K562 (cell line): Measurements from ENCODE around the gene SLC16A9. TPM values are rescaled to one million over a fixed set of nuclear protein-coding genes. Genes with fewer than 3 reads are reported as not detected.

ENCODE experiments used
- ATAC-seq: fragments of 200-7000 bp; cut with Tn5 transposase; 3 replicates; pipeline ENCODE4 v1.9.1; 2020; ENCODE audit warnings: moderate library complexity
- BruUV-seq: library from RNA; stranded (reverse); fragments of 400-500 nt; replicated peaks from 2 replicates; lab custom pipeline; 2021; lab: Mats Ljungman, UMichigan
- CTCF ChIA-PET: fragments of 300-600 bp; formaldehyde crosslinking; extraction: SDS; loops from one replicate; lab custom pipeline; 2021; ENCODE audit warnings: low intra/inter-chr PET ratio; lab: Yijun Ruan, JAX
- POLR2A ChIA-PET: fragments of 300-600, 350-650 bp; sonication (Branson Sonifier 250); formaldehyde crosslinking; extraction: SDS; loops from one replicate; lab custom pipeline; 2021; ENCODE audit warnings: antibody characterized with exemption, inconsistent platforms; lab: Yijun Ruan, JAX
- DNase-seq, 4 experiments: peaks; one replicate each; pipeline versions ENCODE4 v3.0.0 to v3.0.0-alpha.2; 2011 to 2018; ENCODE audit warnings: low spot score in 3 of 4, mixed read lengths in 3 of 4; ENCODE audit errors: extremely low read depth in 1 of 4
- FAIRE-seq: peaks from 2 replicates; lab custom pipeline; 2011; peaks lifted over from hg19 to GRCh38; lab: Jason Lieb, UNC
- H2AFZ ChIP-seq: 2 replicates; pipeline ENCODE4 v1.6.0; 2011; ENCODE audit warnings: low read depth, low read length, control low read depth, inconsistent platforms
- H3K27ac ChIP-seq: fragments of 200-600 bp; 3 replicates; pipeline ENCODE4 v1.8.0; 2011; ENCODE audit warnings: low read depth, mild to moderate bottlenecking, control low read depth, inconsistent platforms, low read length, moderate library complexity, mixed read lengths; ENCODE audit errors: extremely low read depth
- H3K27me3 ChIP-seq, 2 experiments: fragments of 300-600 bp in 1 of 2; 2 replicates in 1 of 2; 3 replicates in 1 of 2; pipeline versions ENCODE4 v1.6.0 to v1.8.0; 2011; ENCODE audit warnings: inconsistent platforms in 2 of 2, low read length in 2 of 2, mild to moderate bottlenecking in 1 of 2, mixed read lengths in 1 of 2, moderate library complexity in 1 of 2; ENCODE audit not compliant: control insufficient read depth in 2 of 2, insufficient read depth in 2 of 2
- H3K36me3 ChIP-seq: fragments of 300-600 bp; 3 replicates; pipeline ENCODE4 v1.8.0; 2011; ENCODE audit warnings: mild to moderate bottlenecking, low read length, inconsistent platforms; ENCODE audit not compliant: control insufficient read depth, insufficient read depth
- H3K4me1 ChIP-seq, 2 experiments: fragments of 200-600 bp in 1 of 2; replicated peaks in 1 of 2; 2 replicates in 1 of 2; 3 replicates in 1 of 2; pipeline versions ENCODE4 v1.5.1 to v1.8.0; 2011; ENCODE audit warnings: inconsistent platforms in 2 of 2, low read length in 2 of 2, mild to moderate bottlenecking in 1 of 2, mixed read lengths in 1 of 2, moderate library complexity in 1 of 2; ENCODE audit not compliant: control insufficient read depth in 2 of 2, insufficient read depth in 2 of 2
- H3K4me2 ChIP-seq: 2 replicates; pipeline ENCODE4 v1.6.1; 2011; ENCODE audit warnings: low read length, control low read depth, inconsistent platforms, mixed read lengths; ENCODE audit not compliant: insufficient read depth
- H3K4me3 ChIP-seq: fragments of 200-600 bp; sonication (generic), shearing (Covaris generic); 2 replicates; pipeline ENCODE4 v1.5.1; 2016; ENCODE audit warnings: control low read depth, inconsistent platforms
- H3K79me2 ChIP-seq: fragments of 200-600 bp; 3 replicates; pipeline ENCODE4 v1.8.0; 2011; ENCODE audit warnings: low read length, inconsistent platforms; ENCODE audit not compliant: control insufficient read depth, insufficient read depth
- H3K9ac ChIP-seq, 2 experiments: 2 replicates each; pipeline versions ENCODE4 v1.6.0 to v1.6.1; 2011; ENCODE audit warnings: low read depth in 2 of 2, low read length in 2 of 2, control low read depth in 1 of 2, inconsistent platforms in 1 of 2, mild to moderate bottlenecking in 1 of 2, mixed read lengths in 1 of 2; ENCODE audit not compliant: insufficient read depth in 1 of 2
- H3K9me1 ChIP-seq: one replicate; pipeline ENCODE4 v1.6.0; 2011; ENCODE audit warnings: inconsistent platforms, mild to moderate bottlenecking, low read length, moderate library complexity; ENCODE audit not compliant: control insufficient read depth, insufficient read depth
- H3K9me3 ChIP-seq: replicated peaks from 2 replicates; pipeline ENCODE4 v1.5.1; 2011; ENCODE audit warnings: low read depth, low read length, inconsistent platforms; ENCODE audit not compliant: control insufficient read depth, insufficient read depth
- H4K20me1 ChIP-seq: replicated peaks from 2 replicates; pipeline ENCODE4 v1.6.1; 2011; ENCODE audit warnings: low read length, inconsistent platforms, mixed read lengths; ENCODE audit not compliant: control insufficient read depth, insufficient read depth
- CBX8 ChIP-seq: fragments of 200-600 bp; sonication (generic); IDR thresholded peaks from 2 replicates; pipeline ENCODE4 v1.6.1; 2012; ENCODE audit warnings: borderline replicate concordance, mixed run types, low read depth, mild to moderate bottlenecking, moderate library complexity, mixed read lengths, low read length, control low read depth, inconsistent platforms; ENCODE audit not compliant: poor library complexity, severe bottlenecking; ENCODE audit errors: extremely low read depth
- HMG20A ChIP-seq: fragments of 450-650 bp; formaldehyde crosslinking; conservative IDR thresholded peaks from 2 replicates; pipeline ENCODE4 v1.4.0; 2020; ENCODE audit warnings: mild to moderate bottlenecking, mixed read lengths
- MCM3 ChIP-seq: fragments of 450-650 bp; IDR thresholded peaks from 2 replicates; pipeline ENCODE4 v1.6.1; 2016
- MYBL2 ChIP-seq, 2 experiments: fragments of 450-650 bp in 1 of 2; sonication (generic) in 1 of 2; formaldehyde crosslinking in 1 of 2; IDR thresholded peaks; 2 replicates each; pipeline versions ENCODE4 v1.6.1 to v1.8.1; 2017 to 2022; ENCODE audit warnings: borderline replicate concordance in 1 of 2, inconsistent platforms in 1 of 2, low read depth in 1 of 2, mild to moderate bottlenecking in 1 of 2, missing genetic modification reagents in 1 of 2, moderate library complexity in 1 of 2
- PHB ChIP-seq: fragments of 250-450 bp; sonication (Bioruptor Pico); IDR thresholded peaks from 2 replicates; pipeline ENCODE4 v1.5.0; 2021
- SIN3B ChIP-seq: fragments of 450-650 bp; IDR thresholded peaks from 2 replicates; pipeline ENCODE4 v1.6.1; 2017; ENCODE audit warnings: low read depth, mild to moderate bottlenecking, moderate library complexity
- TFE3 ChIP-seq: fragments of 450-650 bp; formaldehyde crosslinking; IDR thresholded peaks from 2 replicates; pipeline ENCODE4 v1.4.0; 2020; ENCODE audit warnings: mild to moderate bottlenecking, mixed read lengths
- TOE1 ChIP-seq, 2 experiments: fragments of 450-650 bp in 1 of 2; sonication (generic) in 1 of 2; formaldehyde crosslinking in 1 of 2; IDR thresholded peaks; 2 replicates each; pipeline versions ENCODE4 v1.7.1 to v1.8.0; 2016 to 2022; ENCODE audit warnings: borderline replicate concordance in 2 of 2, mild to moderate bottlenecking in 2 of 2, antibody characterized with exemption in 1 of 2, inconsistent platforms in 1 of 2, low read depth in 1 of 2, missing genetic modification reagents in 1 of 2, moderate library complexity in 1 of 2
- TSC22D4 ChIP-seq: fragments of 450-650 bp; IDR thresholded peaks from 2 replicates; pipeline ENCODE4 v1.6.1; 2016; ENCODE audit warnings: missing genetic modification characterization, missing biosample characterization, control low read depth
- UBTF ChIP-seq, 2 experiments: IDR thresholded peaks; 2 replicates each; pipeline ENCODE4 v1.6.1; 2012; ENCODE audit warnings: improper control_type of control experiment in 2 of 2, low read depth in 2 of 2, low read length in 2 of 2, borderline replicate concordance in 1 of 2
- ZNF79 ChIP-seq: fragments of 250-450 bp; sonication (Bioruptor Pico); IDR thresholded peaks from 2 replicates; pipeline ENCODE4 v1.4.0; 2020; ENCODE audit warnings: low read depth, mild to moderate bottlenecking, moderate library complexity
- WGBS: fragments of 100-300 bp; shearing (Covaris generic); methylation state at CpG from one replicate; pipeline ENCODE4 v1.1.6; 2016; ENCODE audit warnings: low coverage, mixed read lengths; ENCODE audit not compliant: insufficient coverage; ENCODE audit errors: missing lambda C conversion rate; 5-methylcytosine and 5-hydroxymethylcytosine counted together
- in situ Hi-C: fragments of 300-500 bp; cut with MboI; formaldehyde crosslinking; loops from 4 replicates; pipeline ENCODE4 v1.15.0; 2018; ENCODE audit warnings: inconsistent platforms, mixed read lengths
- intact Hi-C: fragments of 100-400 bp; cut with micrococcal nuclease; formaldehyde crosslinking; loops from 2 replicates; pipeline ENCODE4 v1.14.2; 2022
- polyA plus RNA-seq, 8 experiments: library from polyadenylated mRNA; depleted of rRNA in 4 of 8; stranded (reverse) in 5 of 8; unstranded in 3 of 8; fragments of >200 nt; fragmentation: Nextera tagmentation in 2 of 8; fragmentation: Illumina TruSeq in 1 of 8; extraction: Ambion mirVana in 2 of 8; extraction: Trizol in 1 of 8; gene quantifications; 2 replicates each; pipeline versions ENCODE4 v1.2.1 to v1.2.3, GENCODE V29; 2011 to 2014; ENCODE audit warnings: inconsistent platforms in 1 of 8, missing spikeins in 1 of 8
- total RNA-seq, 7 experiments: library from RNA; depleted of rRNA in 6 of 7; stranded (reverse); fragments of >200 nt in 6 of 7; fragmentation: Illumina TruSeq in 2 of 7; extraction: Trizol in 2 of 7; gene quantifications; 2 replicates each; pipeline versions ENCODE4 v1.2.1 to v1.2.3, GENCODE V29; 2011 to 2021; ENCODE audit warnings: low replicate concordance in 1 of 7

The SLC16A9 gene
- total and polyA plus RNA-seq, 9 of the 15 experiments (the other 6 are each of a cell fraction or from before 2014, with no cell fraction given) = 0.90 to 6.4 (median 2.1) TPM

- TF ChIP-seq UBTF (IDR thresholded peaks at IDR 0.05; ENCODE audit: borderline replicate concordance in 1 of 2, low read depth in 2 of 2, low read length in 2 of 2) (no peak), SIN3B (no peak)
Observed at GRCh38 chr10:59705931-59706330, 3.7 kb downstream of the SLC16A9 start (continued).

- peaks cover 0 to 12% of the 10 kb centered on the region in 2 experiments; a peak in 2 of 5 replicates for H3K4me1 ChIP-seq
- no TSS peak for BruUV-seq
- in situ Hi-C loops (no loop called here), intact Hi-C loops (no loop called here)
- no peak for ATAC-seq
- no peak overlapping the region for H3K4me3 ChIP-seq
- no peaks in the 10 kb centered on the region; the same call in 2 of the 3 replicates for H3K79me2 ChIP-seq
- H3K4me2 ChIP-seq = no peak overlapping the region
- H3K27ac ChIP-seq = no peak overlapping the region
- no peaks in the 10 kb centered on the region for H3K36me3 ChIP-seq
- H3K9me3 ChIP-seq = no peaks in the 10 kb centered on the region
- TF ChIP-seq TOE1 (IDR thresholded peaks at IDR 0.05; ENCODE audit: borderline replicate concordance) (no peak), TOE1 (CRISPR knock-in tag; IDR thresholded peaks at IDR 0.05; ENCODE audit: borderline replicate concordance, low read depth) (no peak), ZNF79 (CRISPR knock-in tag) (no peak), HMG20A (CRISPR knock-in tag) (no peak), MCM3 (no peak), MYBL2 (IDR thresholded peaks at IDR 0.05; ENCODE audit: low read depth) (no peak), MYBL2 (CRISPR knock-in tag; IDR thresholded peaks at IDR 0.05; ENCODE audit: borderline replicate concordance) (no peak), PHB (CRISPR knock-in tag) (no peak), TFE3 (peak; percentile 59), CBX8 (no peak), TSC22D4 (tag) (no peak)
- DNase-seq = no peak
- ChIA-PET CTCF (no interaction called here), POLR2A (no interaction called here)
- peaks cover 6 to 12% of the 10 kb centered on the region in 2 experiments for H3K27me3 ChIP-seq
- no peaks in the 10 kb centered on the region for H4K20me1 ChIP-seq
- no peak overlapping the region for H2AFZ ChIP-seq
- no peak for FAIRE-seq
- 16% methylated on average over 2 of the region's 2 CpGs for WGBS
- H3K9me1 ChIP-seq = no peaks in the 10 kb centered on the region
- H3K9ac ChIP-seq = no peak overlapping the region
Observed at GRCh38 chr10:59704630-59705029, 5.0 kb downstream of the SLC16A9 start.
